ENCODE data around the gene IKBIP.
"Not testable (repeated sequence)": the region's sequence is repeated elsewhere in the genome, so short reads cannot be mapped to it uniquely, and the experiment has no call there.

The IKBIP gene

DNA sequence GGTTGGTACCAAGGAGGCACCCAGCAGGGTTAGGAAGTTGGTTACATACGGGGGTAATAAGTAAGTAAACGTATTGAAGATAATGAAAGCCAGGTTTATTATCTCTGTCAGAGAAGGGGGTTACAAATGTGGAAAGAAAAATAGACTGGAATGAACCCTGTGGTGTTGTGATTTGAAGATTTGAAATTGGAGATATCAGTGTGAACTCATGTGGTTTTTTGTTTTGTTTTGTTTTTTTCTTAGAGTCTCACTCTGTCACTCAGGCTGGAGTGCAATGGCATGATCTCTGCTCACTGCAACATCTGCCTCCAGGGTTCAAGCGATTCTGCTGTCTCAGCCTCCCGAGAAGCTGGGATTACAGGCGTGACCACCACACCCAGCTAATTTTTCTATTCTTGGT, 65.2 kb downstream of the IKBIP start:
- DNase-seq (ENCODE audit: low spot score) = no peak
- H3K36me3 Mint-ChIP-seq (ENCODE audit: low read depth) = no peaks in the 10 kb centered on the region
- H3K4me1 Mint-ChIP-seq (ENCODE audit: low read depth) = no peaks in the 10 kb centered on the region
- no peak overlapping the region for H3K4me3 Mint-ChIP-seq
- no peaks in the 10 kb centered on the region for H3K27me3 Mint-ChIP-seq (ENCODE audit: low read depth)
- H3K27ac Mint-ChIP-seq = no peak overlapping the region
- H3K9me3 Mint-ChIP-seq = no peaks in the 10 kb centered on the region

DNA sequence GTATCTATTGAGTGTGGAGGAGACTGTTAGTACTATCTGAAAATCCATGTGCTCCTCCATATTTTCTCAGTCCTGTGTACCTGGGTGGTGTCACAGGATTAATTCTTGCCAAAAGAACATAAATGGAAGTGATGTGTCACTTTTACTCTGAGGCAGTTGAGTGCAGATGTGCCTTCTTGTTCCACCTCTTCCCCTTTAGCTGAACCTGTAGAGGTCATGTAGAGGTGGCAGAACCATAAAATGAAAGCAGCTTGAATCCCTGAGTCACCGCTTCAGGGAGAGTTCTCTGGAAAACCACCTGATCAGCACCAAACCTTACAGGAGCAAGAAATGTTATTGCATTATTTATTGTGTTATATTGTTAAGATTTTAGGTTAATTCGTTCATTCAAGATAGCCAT, 65.8 kb downstream of the IKBIP start:
- Mint-ChIP-seq H3K27ac (no peak overlapping the region), H3K4me3 (no peak overlapping the region), H3K4me1 (ENCODE audit: low read depth) (no peaks in the 10 kb centered on the region), H3K27me3 (ENCODE audit: low read depth) (no peaks in the 10 kb centered on the region), H3K36me3 (ENCODE audit: low read depth) (no peaks in the 10 kb centered on the region), H3K9me3 (no peaks in the 10 kb centered on the region)
- DNase-seq (ENCODE audit: low spot score) = no peak

DNA sequence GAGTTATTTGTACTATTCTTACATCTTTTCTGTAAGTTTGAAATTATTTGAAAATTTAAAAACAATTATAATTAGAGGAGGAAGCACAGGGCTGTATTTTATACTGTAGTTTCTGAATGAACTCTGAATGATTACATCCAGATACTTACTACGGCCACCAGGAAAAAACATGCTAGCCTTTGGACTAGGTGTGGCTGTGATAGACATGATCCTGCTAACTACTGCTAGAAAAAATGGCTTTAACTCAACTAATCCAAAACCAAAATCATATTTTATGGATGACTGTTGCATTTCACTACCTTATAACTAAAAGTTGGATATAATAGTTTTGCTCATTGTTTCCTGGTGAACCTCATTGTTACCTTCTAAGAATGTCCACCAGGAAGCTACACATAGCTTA, 66.2 kb downstream of the IKBIP start:
- Mint-ChIP-seq H3K4me1 (ENCODE audit: low read depth) (no peaks in the 10 kb centered on the region), H3K27me3 (ENCODE audit: low read depth) (no peaks in the 10 kb centered on the region), H3K27ac (no peak overlapping the region), H3K36me3 (ENCODE audit: low read depth) (no peaks in the 10 kb centered on the region), H3K9me3 (no peaks in the 10 kb centered on the region), H3K4me3 (no peak overlapping the region)
- no peak for DNase-seq (ENCODE audit: low spot score)

DNA sequence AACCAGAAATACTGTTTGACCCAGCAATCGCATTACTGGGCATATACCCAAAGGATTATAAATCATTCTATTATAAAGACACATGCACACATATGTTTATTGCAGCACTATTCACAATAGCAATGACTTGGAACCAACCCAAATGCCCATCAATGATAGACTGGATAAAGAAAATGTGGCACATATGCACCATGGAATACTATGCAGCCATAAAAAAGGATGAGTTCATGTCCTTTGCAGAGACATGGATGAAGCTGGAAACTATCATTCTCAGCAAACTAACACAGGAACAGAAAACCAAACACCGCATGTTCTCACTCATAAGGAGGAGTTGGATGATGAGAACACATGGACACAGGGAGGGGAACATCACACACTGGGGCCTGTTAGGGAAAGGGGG, 67.8 kb downstream of the IKBIP start:
- H3K4me1 Mint-ChIP-seq (ENCODE audit: low read depth) = not testable (repeated sequence)

DNA sequence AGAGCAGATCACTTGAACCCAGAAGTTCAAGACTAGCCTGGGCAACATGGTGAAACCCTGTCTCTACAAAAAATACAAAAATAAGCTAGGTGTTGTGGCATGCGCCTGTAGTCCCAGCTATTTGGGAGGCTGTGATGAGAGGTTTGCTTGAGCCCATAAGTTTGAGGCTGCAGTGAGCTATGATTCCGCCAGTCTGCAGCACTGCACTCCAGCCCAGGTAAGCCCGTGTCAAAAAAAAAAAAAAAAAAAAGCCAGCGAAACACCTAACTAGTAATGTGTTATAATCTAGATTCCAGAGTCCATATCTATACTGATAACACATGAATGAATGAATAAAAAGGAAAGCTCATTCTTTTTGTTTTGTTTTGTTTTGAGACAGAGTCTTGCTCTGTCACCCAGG, 69.6 kb downstream of the IKBIP start:
- H3K27ac Mint-ChIP-seq = no peak overlapping the region
- H3K4me1 Mint-ChIP-seq (ENCODE audit: low read depth) = no peaks in the 10 kb centered on the region
- H3K4me3 Mint-ChIP-seq = no peak overlapping the region
- no peaks in the 10 kb centered on the region for H3K36me3 Mint-ChIP-seq (ENCODE audit: low read depth)
- no peaks in the 10 kb centered on the region for H3K9me3 Mint-ChIP-seq
- DNase-seq (ENCODE audit: low spot score) = no peak
- no peaks in the 10 kb centered on the region for H3K27me3 Mint-ChIP-seq (ENCODE audit: low read depth)

More for the DNA sequence above, 67.8 kb downstream of the IKBIP start:
- H3K27me3 Mint-ChIP-seq (ENCODE audit: low read depth); H3K4me3 Mint-ChIP-seq; H3K9me3 Mint-ChIP-seq; H3K36me3 Mint-ChIP-seq (ENCODE audit: low read depth); H3K27ac Mint-ChIP-seq; DNase-seq (ENCODE audit: low spot score): not testable (repeated sequence)

Measured in T-helper 2 cell treated with Interferon-gamma antibody and Interleukin-4, amounts not matched to agents 5 μg/mL and 100 μg/mL, for 36 hours (primary cell).